HT-29 (cell line): ENCODE results near the gene PPP1CB. TPM values are rescaled to one million over a fixed set of nuclear protein-coding genes. Genes with fewer than 3 reads are reported as not detected.
"Not testable (repeated sequence)": the region's sequence is repeated elsewhere in the genome, so short reads cannot be mapped to it uniquely, and the experiment has no call there.

ENCODE experiments used
- DNase-seq: peaks from one replicate; pipeline ENCODE4 v3.0.0-alpha.2; 2015; ENCODE audit warnings: low spot score
- total RNA-seq: library from RNA; depleted of rRNA; stranded (reverse); fragments of >200 nt; shearing (Covaris generic); gene quantifications from 2 replicates; pipeline ENCODE4 v1.2.3, GENCODE V29; 2014

Gene PPP1CB
- total RNA-seq, 1 experiment from 2014 or later = 52.9 TPM

DNA sequence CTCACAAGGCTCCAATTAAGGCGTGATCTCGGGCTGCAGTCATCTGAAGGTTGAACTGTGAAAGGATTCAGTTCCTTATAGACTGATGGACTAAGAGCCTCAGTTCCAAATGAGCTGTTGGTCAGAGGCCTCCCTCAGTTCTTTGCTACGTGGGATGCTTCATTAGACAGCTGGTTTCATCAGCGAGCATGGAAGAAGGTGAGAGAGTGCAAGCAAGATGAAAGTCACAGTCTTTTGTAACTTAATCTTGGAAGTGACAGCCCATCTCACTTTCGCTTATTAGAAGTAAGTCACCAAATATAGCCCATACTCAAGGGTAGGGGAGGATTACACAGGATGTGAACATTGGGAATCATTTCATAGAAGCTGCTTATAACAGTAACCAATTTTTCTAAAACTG, 26.8 kb downstream of the PPP1CB start:
- no peak for DNase-seq

- no peak for DNase-seq
Observed at GRCh38 chr2:28779001-28779400, 27.4 kb downstream of the PPP1CB start.

DNA sequence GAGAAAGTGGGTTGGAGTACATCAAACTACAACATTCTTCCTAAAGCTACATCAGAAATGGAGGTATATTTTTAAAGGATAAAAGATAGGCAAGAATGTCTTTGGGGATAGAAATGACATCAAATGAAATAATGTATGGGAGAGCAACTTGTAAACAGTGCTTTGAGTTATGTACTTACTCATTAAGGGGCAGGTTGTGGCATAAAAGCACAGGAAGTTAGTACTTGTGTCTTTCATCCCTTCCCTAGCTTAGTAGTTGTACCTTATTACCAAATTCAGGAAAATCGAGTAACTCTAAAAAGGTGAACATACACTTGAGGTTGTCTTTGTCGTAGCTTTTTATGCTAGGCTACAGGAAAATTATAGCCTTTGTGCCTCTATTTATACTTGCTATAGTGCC, 28.9 kb downstream of the PPP1CB start:
- no peak for DNase-seq

GRCh38 chr2:28782423-28782822, 30.8 kb downstream of the PPP1CB start:
- no peak for DNase-seq

DNA sequence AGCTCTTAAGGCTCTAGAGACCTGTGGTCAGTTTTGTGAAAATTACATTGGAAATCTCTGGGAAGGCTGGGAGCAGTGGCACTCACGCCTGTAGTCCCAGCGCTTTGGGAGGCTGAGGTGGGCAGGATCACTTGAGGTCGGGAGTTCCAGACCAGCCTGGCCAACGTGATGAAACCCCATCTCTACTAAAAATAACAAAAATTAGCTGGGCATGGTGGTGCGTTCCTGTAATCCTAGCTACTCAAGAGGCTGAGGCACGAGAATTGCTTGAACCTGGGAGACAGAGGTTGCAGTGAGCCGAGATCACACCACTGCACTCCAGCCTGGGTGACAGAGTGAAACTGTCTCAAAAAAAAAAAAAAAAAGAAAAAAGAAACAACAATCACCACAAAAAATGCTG, 32.9 kb downstream of the PPP1CB start:
- not testable (repeated sequence) for DNase-seq

GRCh38 chr2:28796620-28797019, 45.0 kb downstream of the PPP1CB start:
- no peak for DNase-seq

DNA sequence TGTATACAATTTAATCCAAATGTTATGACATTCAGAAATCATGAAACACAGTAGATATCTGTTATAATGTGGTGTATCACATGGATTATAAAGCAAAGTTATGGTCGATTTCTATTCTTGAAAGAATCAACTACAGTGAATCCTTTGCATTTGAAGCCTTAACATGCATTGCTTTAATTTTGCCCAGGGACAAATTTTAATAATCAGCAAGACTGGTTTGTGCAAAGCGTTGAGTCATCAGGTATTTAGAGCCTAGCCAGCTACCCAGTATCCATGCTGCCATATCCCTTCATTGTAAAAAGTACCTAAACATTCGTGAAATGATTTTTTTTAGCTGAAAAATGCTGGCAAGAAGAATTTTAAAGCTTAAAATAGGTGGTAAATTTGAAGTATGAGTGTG, 50.1 kb downstream of the PPP1CB start:
- no peak for DNase-seq

DNA sequence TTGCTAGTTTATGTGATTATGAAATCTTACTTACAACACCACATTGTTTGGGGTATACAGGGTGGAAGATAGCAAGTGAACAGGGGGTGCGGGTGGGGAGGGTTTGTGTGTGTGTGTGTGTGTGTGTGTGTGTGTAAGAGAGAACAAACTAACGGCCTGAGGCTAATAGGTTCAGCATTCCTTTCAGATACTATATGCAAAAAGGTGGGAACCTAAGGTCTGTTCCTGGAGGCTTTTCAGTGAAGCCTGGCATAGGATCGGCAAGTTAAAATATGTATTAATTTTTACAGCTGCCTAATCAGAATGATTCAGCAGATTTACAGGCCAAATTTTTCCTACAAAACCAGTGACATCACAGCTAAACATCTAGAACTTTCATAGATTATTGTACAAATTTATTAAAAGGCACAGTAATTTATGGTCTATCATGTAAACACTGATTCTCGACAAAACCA, 51.4 kb downstream of the PPP1CB start:
- DNase-seq = no peak

- DNase-seq = no peak
Observed at GRCh38 chr2:28809927-28810326, 58.3 kb downstream of the PPP1CB start.

DNA sequence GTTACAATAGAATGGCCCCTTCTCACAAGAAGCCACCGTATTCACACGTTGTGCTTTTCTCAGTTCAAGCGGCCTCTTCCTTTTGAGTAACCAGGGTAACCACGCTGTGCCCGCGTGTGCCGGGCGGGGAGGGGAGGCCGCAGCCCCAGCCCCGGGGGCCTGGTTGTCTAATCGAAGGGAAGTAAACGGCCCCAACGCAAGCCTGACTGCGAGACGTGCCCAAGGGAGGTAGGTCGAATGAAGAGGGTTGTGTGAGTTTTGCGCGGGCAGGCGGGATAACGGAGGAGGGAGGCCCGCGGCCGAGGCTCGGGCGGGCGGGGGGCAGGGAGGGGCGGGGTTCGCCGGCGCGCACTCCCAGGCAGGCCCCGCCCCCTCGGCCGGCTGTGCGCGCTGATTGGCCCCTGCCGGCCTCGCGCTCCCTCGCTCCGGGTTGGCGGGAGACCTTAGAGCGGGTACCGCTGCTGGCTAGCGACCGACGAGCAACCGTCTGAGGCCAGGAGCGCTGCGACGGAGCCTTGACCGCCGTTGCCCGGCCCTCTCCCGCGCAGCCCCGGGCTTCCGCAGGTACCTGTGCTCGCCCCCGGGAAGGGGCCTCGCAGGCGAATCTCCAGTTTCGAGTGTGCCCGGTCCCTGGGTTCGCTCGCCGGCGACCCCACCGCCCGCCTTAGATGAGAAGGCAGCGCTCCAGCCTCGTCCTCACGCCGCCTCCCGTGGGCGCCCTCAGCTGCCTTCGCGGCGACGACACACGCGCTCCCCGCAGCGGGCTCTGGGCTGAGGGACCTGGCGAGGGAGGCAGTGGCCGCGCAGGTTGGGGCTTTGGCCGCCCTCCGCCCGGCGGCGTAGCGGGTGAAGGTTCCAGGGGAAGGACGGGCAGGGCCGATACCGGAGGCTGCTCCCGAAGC, 59.0 kb downstream of the PPP1CB start, which contains the start of gene SPDYA:
TSS of gene SPDYA (plus strand) at position 451 of the 902 bp plus-strand sequence. CDS start 5,181 bp downstream, outside the sequence.
- no peak for DNase-seq

DNA sequence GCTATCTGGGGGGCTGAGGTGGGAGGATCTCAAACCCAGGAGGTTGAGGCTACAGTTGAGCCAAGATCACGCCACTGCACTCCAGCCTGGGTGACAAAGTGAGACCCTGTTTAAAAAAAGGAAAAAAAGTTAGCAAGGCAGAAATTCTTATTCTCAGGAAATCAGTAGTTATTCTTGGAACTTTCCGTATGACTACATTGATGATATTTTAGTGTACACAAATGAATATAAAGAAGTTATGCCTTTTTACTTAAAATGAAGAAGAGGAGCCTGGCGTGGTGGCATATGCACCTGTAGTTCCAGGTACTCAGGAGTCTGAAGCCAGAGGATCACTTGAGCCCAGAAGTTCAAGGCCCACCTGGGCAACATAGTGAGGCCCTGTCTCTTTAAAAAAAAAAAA, 66.4 kb downstream of the PPP1CB start:
- no peak for DNase-seq

- DNase-seq = peak; percentile 70
Observed at GRCh38 chr2:28821295-28821958, 69.8 kb downstream of the PPP1CB start.

- DNase-seq = no peak
Observed at GRCh38 chr2:28822036-28822435, 70.4 kb downstream of the PPP1CB start.

DNA sequence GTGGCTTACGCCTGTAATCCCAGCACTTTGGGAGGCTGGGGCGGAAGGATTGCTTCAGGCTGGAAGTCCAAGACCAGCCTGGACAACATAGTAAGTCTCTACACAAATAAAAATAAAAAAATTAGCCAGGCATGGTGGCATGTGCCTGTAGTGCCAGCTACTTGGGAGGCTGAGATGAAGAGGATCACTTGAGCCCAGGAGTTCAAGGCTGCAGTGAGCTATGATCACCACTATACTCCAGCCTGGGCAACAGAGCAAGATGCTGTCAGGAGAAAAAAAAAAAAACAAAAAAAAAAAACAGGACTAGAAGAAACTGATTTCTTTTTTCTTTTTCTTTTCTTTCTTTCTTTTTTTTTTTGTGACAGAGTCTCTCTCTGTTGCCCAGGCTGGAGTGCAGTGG, 72.6 kb downstream of the PPP1CB start:
- DNase-seq = no peak

DNA sequence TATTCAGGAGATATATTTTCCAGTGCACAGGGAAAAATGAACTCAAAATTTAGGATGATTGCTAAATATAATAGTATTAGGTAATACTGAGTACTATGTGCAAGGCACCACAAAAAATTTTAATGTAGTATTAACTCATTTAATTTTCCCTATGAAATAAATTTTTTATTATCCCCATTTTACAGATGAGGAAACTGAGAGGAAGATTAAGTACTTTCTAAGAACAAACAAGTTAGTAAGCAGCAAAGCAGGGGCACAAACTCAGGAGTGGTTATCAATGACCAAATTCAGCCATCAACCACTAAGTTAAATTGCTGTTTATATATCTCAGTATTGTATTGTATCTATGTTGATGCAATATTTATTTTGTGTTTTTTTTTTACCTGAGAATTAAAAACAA, 73.2 kb downstream of the PPP1CB start:
- no peak for DNase-seq

DNA sequence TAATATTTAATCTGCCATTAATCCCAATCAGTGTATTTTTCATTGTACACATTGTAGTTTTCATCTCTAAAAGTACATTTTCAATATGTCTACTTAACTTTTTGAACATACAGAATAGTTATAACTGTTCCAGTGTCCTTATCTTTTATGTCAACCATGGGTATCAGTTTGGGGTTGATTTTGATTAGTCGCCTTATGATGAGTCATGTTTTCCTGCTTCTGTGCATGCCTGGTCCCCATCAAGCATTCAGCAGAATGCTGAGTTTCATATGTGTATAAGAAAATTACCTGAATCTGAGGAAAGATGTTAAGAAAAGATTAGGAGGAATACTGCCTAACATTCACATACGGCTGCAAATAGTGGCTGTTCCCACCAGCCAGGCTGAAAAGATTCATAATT, 76.8 kb downstream of the PPP1CB start:
- no peak for DNase-seq

GRCh38 chr2:28833740-28834470, 82.3 kb downstream of the PPP1CB start:
- DNase-seq = no peak

DNA sequence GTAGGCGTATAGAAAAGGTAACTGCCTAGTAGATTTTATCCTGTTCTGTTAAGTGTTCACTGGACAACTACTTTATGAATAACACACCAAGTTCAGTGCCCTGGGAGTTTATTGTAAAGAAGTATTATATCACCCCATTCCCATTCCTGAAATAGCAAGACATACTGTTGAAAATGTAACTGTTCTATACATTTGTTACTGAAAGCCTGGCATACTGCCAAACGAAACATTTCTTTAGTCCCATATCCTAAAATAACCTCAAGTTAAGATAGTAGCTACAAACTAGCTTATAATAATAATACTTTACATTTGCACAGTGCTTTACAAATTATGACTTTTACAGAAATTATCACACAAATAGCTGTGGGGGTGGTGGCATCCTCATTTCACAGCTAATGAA, 84.2 kb downstream of the PPP1CB start:
- no peak for DNase-seq

DNA sequence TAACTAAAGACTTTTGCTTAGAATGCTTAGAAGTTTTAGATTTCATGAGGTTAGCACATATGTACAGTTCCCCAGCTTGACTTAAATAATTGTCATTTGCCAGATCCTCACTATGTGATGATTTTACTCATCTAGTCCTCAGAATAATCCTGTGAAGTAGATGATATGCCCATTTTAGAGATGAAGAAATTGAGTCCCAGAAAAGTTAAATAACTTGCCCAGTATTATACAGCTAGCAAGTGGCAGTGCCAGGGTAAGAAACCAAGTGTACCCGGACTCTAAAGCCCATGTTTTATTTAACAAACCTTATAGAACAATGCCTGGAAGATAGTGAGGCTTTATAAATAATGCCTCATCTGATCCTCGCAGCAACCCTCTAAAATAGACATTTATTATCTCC, 87.3 kb downstream of the PPP1CB start:
- no peak for DNase-seq

DNA sequence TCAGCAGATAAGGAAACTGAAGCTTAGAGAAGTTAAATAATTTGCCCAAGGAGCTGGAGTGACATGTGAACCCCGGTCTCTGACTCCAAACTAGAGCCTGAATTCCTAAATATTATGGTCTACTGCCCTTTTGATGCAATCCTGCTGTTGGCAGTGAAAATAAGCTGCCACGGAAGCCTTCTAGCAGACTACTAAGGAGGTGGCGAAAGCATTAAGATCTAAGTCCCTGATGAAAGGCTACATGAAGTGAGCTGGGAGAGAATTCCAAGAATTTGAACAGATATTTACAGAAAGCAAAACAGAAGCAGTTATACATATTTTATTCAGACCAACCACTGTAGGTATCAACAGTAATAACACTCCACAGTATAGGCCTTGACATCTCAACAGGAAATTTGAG, 90.4 kb downstream of the PPP1CB start:
- DNase-seq = no peak
